Natural killer cell treated with Interleukin-12 subunit alpha and Interleukin-12 subunit beta and Interleukin-15 and Interleukin-18, amount 100 ng/mL, for 72 hours (primary cell): ENCODE measurements around the gene TM9SF2. TPM values are rescaled to one million over a fixed set of nuclear protein-coding genes. Genes with fewer than 3 reads are reported as not detected.

Source experiments
- ATAC-seq, 2 donors: fragments of 150-1000 bp; cut with Tn5 transposase in 1 of 2; sonication (Bioruptor Pico), chemical (Tn5 transposase) in 1 of 2; 2 replicates each; pipeline ENCODE4 v1.10.0; 2021
- DNase-seq: peaks from one replicate; pipeline ENCODE4 v3.0.0; 2022; ENCODE audit warnings: low spot score
- H3K27ac Mint-ChIP-seq, 2 donors: 1 replicate in 1 of 2; 2 replicates in 1 of 2; pipeline ENCODE4 v1.8.0; 2022; ENCODE audit warnings: mixed read lengths in 2 of 2, mild to moderate bottlenecking in 1 of 2, moderate library complexity in 1 of 2
- H3K27me3 Mint-ChIP-seq, 2 donors: 1 replicate in 1 of 2; 2 replicates in 1 of 2; pipeline ENCODE4 v1.8.0; 2022; ENCODE audit warnings: mixed read lengths in 2 of 2
- H3K36me3 Mint-ChIP-seq: one replicate; pipeline ENCODE4 v1.8.0; 2022; ENCODE audit warnings: mixed read lengths
- H3K4me1 Mint-ChIP-seq, 2 donors: 1 replicate in 1 of 2; 2 replicates in 1 of 2; pipeline ENCODE4 v1.8.0; 2022; ENCODE audit warnings: low read depth in 2 of 2, mixed read lengths in 2 of 2, mild to moderate bottlenecking in 1 of 2
- H3K4me3 Mint-ChIP-seq: one replicate; pipeline ENCODE4 v1.8.0; 2022; ENCODE audit warnings: mixed read lengths
- H3K9me3 Mint-ChIP-seq: 2 replicates; pipeline ENCODE4 v1.8.0; 2022; ENCODE audit warnings: mixed read lengths
- total RNA-seq, 2 donors: library from RNA; stranded (reverse); gene quantifications; one replicate each; pipeline ENCODE4 v1.2.3, GENCODE V29; 2022

Gene TM9SF2
- total RNA-seq, 2 donors from 2014 or later: 61.6 to 81.6 TPM

DNA sequence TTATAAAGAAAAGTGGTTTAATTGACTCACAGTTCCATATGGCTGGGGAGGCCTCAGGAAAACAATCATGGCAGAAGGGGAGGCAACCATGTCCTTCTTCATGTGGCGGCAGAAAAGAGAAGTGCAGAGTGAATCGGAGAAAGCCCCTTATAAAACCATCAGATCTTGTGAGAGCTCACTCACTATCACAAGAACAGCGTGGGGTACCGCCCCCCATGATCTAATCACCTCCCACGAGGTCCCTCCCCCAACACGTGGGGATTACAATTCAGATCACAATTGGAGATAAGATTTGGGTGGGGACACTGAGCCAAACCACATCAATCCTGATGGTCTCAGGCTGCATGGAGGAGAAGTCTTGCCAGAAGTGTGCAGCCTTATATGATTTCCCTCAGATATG is 26.0 kb downstream of the TM9SF2 start:
- no peak overlapping the region for H3K4me3 Mint-ChIP-seq
- ATAC-seq: no peak
- no peaks in the 10 kb centered on the region for H3K27me3 Mint-ChIP-seq
- DNase-seq: no peak
- peak overlapping the region; percentile 5 to 14 for H3K27ac Mint-ChIP-seq
- H3K4me1 Mint-ChIP-seq: peaks cover 35 to 37% of the 10 kb centered on the region in 2 donors
- H3K9me3 Mint-ChIP-seq: no peaks in the 10 kb centered on the region
- peaks cover 23% of the 10 kb centered on the region for H3K36me3 Mint-ChIP-seq

DNA sequence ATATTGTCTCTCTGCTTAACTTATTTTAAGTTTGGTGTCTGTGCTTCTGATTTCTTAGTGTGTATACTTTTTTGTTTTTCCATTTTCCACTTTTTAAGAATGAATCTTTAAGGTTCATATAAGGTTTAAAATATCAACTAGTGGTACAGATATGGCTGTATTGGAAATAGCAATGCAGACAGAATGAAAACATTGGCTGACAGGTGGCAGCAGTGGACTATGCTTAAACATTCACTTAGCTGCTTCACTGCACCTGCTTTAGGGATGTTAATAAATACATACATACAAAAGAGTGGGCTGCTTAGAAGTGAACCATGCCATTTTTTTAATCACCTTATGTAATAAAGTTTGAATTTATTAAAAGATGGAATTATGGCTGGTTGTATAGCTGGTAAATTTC is 27.3 kb downstream of the TM9SF2 start:
- DNase-seq: no peak
- H3K9me3 Mint-ChIP-seq: no peaks in the 10 kb centered on the region

GRCh38 chr13:99536023-99536422 is 34.8 kb downstream of the TM9SF2 start:
- DNase-seq (no peak), ATAC-seq (no peak)
- Mint-ChIP-seq H3K27me3 (no peaks in the 10 kb centered on the region), H3K36me3 (peaks cover 12% of the 10 kb centered on the region), H3K27ac (no peak overlapping the region), H3K9me3 (no peaks in the 10 kb centered on the region), H3K4me1 (peaks cover 16 to 27% of the 10 kb centered on the region in 2 donors), H3K4me3 (no peak overlapping the region)

More for the DNA sequence above, 27.3 kb downstream of the TM9SF2 start:
- H3K4me3 Mint-ChIP-seq: no peak overlapping the region
- H3K36me3 Mint-ChIP-seq: peaks cover 18% of the 10 kb centered on the region
- peaks cover 35% of the 10 kb centered on the region in 2 donors for H3K4me1 Mint-ChIP-seq
- H3K27ac Mint-ChIP-seq: no peak overlapping the region
- H3K27me3 Mint-ChIP-seq: no peaks in the 10 kb centered on the region
- no peak for ATAC-seq

GRCh38 chr13:99540530-99540929 is 39.3 kb downstream of the TM9SF2 start:
- no peak for ATAC-seq

GRCh38 chr13:99542788-99543406 is 41.6 kb downstream of the TM9SF2 start:
- peaks cover 27 to 49% of the 10 kb centered on the region in 2 donors for H3K4me1 Mint-ChIP-seq
- H3K27ac Mint-ChIP-seq: peak overlapping the region; percentile 30 to 53
- H3K4me3 Mint-ChIP-seq: peak overlapping the region; percentile 56
- ATAC-seq: peak; percentile 80 to 95
- DNase-seq: no peak
- peaks cover 39% of the 10 kb centered on the region for H3K36me3 Mint-ChIP-seq
- no peaks in the 10 kb centered on the region for H3K9me3 Mint-ChIP-seq
- no peaks in the 10 kb centered on the region for H3K27me3 Mint-ChIP-seq

More at GRCh38 chr13:99540530-99540929, 39.3 kb downstream of the TM9SF2 start:
- no peak overlapping the region for H3K27ac Mint-ChIP-seq
- H3K27me3 Mint-ChIP-seq: no peaks in the 10 kb centered on the region
- DNase-seq: no peak
- H3K9me3 Mint-ChIP-seq: no peaks in the 10 kb centered on the region
- peaks cover 28% of the 10 kb centered on the region for H3K36me3 Mint-ChIP-seq
- peaks cover 25 to 40% of the 10 kb centered on the region in 2 donors for H3K4me1 Mint-ChIP-seq
- H3K4me3 Mint-ChIP-seq: peak overlapping the region; percentile 2

DNA sequence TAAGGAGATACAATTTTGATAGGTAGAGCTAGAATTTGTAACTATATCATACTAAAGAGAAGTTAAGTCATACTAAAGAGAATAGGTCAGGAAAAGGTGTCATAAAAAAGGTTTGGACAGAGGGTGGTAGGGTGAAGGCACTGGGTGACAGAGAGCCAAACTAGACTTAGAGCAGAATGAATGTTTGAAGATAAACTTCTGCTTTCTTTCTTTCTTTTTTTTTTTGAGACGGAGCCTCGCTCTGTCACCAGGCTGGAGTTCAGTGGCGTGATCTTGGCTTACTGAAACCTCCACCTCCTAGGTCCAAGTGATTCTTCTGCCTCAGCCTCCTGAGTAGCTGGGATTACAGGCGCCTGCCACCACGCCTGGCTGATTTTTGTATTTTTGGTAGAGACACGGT is 44.1 kb downstream of the TM9SF2 start:
- Mint-ChIP-seq H3K4me1 (peaks cover 36 to 61% of the 10 kb centered on the region in 2 donors), H3K27me3 (no peaks in the 10 kb centered on the region), H3K27ac (peak overlapping the region in 1 of 2 donors; percentile 17), H3K9me3 (no peaks in the 10 kb centered on the region), H3K36me3 (peaks cover 44% of the 10 kb centered on the region), H3K4me3 (no peak overlapping the region)
- ATAC-seq (no peak), DNase-seq (no peak)

DNA sequence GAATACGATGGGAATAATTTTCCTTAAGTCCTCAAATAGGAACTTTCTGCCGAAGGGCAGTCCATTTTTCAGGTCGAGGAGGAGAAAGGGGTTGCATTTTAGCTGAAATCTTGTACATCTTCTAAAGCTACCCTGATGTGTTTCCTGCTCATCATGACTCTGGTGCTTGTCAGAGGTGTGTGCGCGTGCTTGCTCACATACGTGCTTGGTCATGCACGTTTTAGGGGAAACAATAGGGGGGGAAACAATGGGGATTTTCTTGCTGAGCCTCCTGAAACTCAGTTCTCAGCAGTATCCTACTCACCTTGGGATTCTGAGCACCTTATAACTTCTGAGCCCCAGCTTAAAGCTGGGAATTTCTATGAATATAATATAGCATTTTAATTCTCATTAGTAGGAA is 44.7 kb downstream of the TM9SF2 start:
- ATAC-seq: no peak
- no peak for DNase-seq
- H3K36me3 Mint-ChIP-seq: peaks cover 42% of the 10 kb centered on the region
- peak overlapping the region in 1 of 2 donors; percentile 17 for H3K27ac Mint-ChIP-seq
- H3K4me3 Mint-ChIP-seq: no peak overlapping the region
- no peaks in the 10 kb centered on the region for H3K27me3 Mint-ChIP-seq
- H3K9me3 Mint-ChIP-seq: no peaks in the 10 kb centered on the region
- H3K4me1 Mint-ChIP-seq: peaks cover 30 to 55% of the 10 kb centered on the region in 2 donors

- DNase-seq (no peak), ATAC-seq (no peak)
- H3K36me3 Mint-ChIP-seq: peaks cover 44% of the 10 kb centered on the region
- H3K4me3 Mint-ChIP-seq: no peak overlapping the region
- H3K27me3 Mint-ChIP-seq: no peaks in the 10 kb centered on the region
- H3K4me1 Mint-ChIP-seq: peaks cover 29 to 52% of the 10 kb centered on the region in 2 donors
- H3K9me3 Mint-ChIP-seq: no peaks in the 10 kb centered on the region
- no peak overlapping the region for H3K27ac Mint-ChIP-seq
These were observed 45.6 kb downstream of the TM9SF2 start for GRCh38 chr13:99546878-99547277.

DNA sequence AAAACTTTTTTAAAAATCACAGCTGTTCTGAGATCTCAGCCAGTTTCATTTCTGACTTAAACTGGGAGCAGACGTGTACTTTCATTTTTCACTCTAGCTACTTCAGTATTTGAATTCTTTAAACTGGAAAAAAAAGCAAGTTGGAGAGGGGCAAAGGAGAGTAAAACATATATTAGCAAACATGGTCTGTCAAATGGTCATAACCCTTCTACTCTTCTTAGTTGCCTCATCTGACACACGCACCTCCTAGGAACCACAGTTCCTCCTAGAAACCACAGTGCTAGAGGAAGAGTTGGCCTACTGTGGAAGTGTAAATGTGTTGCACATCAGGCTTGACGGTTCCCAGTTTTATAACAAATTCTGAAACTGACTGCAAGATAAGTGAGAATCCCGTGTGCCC is 47.2 kb downstream of the TM9SF2 start:
- H3K4me1 Mint-ChIP-seq: peaks cover 21 to 41% of the 10 kb centered on the region in 2 donors
- peak overlapping the region; percentile 7 to 26 for H3K27ac Mint-ChIP-seq
- peaks cover 30% of the 10 kb centered on the region for H3K36me3 Mint-ChIP-seq
- H3K4me3 Mint-ChIP-seq: peak overlapping the region; percentile 45
- ATAC-seq (peak; percentile 87 to 92), DNase-seq (no peak)
- H3K9me3 Mint-ChIP-seq: no peaks in the 10 kb centered on the region
- H3K27me3 Mint-ChIP-seq: no peaks in the 10 kb centered on the region

- Mint-ChIP-seq H3K4me3 (no peak overlapping the region), H3K36me3 (peaks cover 37% of the 10 kb centered on the region), H3K27me3 (no peaks in the 10 kb centered on the region), H3K4me1 (peaks cover 20 to 29% of the 10 kb centered on the region in 2 donors), H3K27ac (peak overlapping the region in 1 of 2 donors; percentile 35), H3K9me3 (no peaks in the 10 kb centered on the region)
- DNase-seq: no peak
- ATAC-seq: no peak
These were observed 51.8 kb downstream of the TM9SF2 start for GRCh38 chr13:99553033-99553432.

DNA sequence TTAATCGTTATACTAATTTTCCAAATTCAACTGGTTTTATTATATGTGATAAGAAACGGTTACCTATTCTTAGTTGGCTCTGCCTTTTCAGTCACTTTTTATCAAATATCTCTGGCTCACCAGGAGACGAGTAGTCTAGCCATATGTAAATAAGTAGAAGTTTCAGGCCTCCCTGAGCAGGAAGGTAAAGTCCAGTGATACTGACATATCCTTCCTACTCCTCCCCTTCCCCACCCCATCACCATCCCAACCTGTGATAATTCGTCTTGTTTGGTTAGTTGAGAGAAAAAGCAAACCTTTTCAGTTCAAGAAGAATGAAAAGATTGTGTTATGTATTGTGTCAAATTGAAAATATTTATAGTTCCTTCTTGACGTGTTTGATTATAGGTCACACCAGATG is 53.9 kb downstream of the TM9SF2 start:
- Mint-ChIP-seq H3K27me3 (no peaks in the 10 kb centered on the region), H3K27ac (no peak overlapping the region), H3K4me1 (peaks cover 8 to 10% of the 10 kb centered on the region in 2 donors), H3K9me3 (no peaks in the 10 kb centered on the region), H3K36me3 (peaks cover 38% of the 10 kb centered on the region), H3K4me3 (no peak overlapping the region)
- ATAC-seq (no peak), DNase-seq (no peak)

- ATAC-seq (no peak), DNase-seq (no peak)
- Mint-ChIP-seq H3K9me3 (no peaks in the 10 kb centered on the region), H3K27me3 (no peaks in the 10 kb centered on the region), H3K27ac (peak overlapping the region; percentile 19 to 25), H3K4me3 (no peak overlapping the region), H3K36me3 (peaks cover 29% of the 10 kb centered on the region), H3K4me1 (peaks cover 6 to 8% of the 10 kb centered on the region in 2 donors)
These were observed 55.7 kb downstream of the TM9SF2 start for GRCh38 chr13:99556867-99557443.

DNA sequence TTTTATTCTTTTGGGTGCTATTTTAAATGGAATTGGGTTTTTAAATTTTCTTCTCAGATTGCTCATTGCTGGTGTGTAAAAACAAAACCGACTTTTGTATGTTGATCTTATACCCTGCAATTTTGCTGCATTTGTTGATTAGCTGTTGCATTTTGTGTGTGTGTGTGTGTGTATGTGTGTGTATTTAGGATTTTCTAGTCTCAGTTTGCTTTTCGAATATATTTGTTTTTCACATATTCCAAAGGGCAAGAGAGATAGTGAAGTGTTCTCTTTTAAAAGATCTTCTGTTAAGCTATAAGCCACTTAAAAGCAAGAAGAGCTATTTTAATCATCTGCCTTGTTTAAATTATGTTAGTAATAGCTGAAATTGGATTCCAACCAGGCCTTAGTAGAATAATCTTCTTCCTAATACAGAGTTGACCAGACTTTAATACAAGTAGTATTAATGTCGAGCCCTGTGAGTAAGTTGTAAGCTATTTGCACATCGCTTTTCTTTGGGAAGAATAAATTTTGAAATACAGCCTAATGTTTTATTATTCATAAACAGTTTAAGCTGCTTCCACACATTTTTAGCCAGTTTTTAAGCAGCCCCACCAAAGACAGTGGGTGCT is 57.4 kb downstream of the TM9SF2 start:
- Mint-ChIP-seq H3K27ac (no peak overlapping the region), H3K4me1 (peaks cover 6 to 8% of the 10 kb centered on the region in 2 donors), H3K9me3 (no peaks in the 10 kb centered on the region), H3K36me3 (peaks cover 35% of the 10 kb centered on the region), H3K27me3 (no peaks in the 10 kb centered on the region), H3K4me3 (no peak overlapping the region)
- DNase-seq: no peak
- no peak for ATAC-seq

DNA sequence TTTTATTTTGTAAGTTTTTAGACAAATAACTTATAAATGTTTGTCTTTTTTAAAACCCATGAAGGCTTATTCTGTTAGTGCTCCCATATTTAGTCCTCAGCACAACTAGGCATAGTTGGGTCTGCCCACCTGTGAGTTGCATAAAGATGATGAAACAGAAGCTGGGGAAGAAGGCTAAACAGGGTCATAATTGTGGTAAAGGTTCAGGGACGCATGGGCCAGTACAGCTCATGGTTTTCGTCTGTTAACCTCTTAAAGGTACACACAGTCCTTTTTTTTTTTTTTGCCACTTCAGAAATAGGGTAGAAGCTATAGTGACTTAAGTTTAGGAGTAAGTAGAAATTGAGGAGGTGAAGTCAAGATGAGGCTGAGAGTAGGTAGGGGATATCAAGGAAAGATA is 58.3 kb downstream of the TM9SF2 start:
- DNase-seq (no peak), ATAC-seq (no peak)
- Mint-ChIP-seq H3K4me1 (peaks cover 6 to 8% of the 10 kb centered on the region in 2 donors), H3K27ac (no peak overlapping the region), H3K27me3 (no peaks in the 10 kb centered on the region), H3K4me3 (no peak overlapping the region), H3K36me3 (peaks cover 33% of the 10 kb centered on the region), H3K9me3 (no peaks in the 10 kb centered on the region)
